Measurements from ENCODE around the gene TBC1D22A.

- TF ChIP-seq, protein P1, sequence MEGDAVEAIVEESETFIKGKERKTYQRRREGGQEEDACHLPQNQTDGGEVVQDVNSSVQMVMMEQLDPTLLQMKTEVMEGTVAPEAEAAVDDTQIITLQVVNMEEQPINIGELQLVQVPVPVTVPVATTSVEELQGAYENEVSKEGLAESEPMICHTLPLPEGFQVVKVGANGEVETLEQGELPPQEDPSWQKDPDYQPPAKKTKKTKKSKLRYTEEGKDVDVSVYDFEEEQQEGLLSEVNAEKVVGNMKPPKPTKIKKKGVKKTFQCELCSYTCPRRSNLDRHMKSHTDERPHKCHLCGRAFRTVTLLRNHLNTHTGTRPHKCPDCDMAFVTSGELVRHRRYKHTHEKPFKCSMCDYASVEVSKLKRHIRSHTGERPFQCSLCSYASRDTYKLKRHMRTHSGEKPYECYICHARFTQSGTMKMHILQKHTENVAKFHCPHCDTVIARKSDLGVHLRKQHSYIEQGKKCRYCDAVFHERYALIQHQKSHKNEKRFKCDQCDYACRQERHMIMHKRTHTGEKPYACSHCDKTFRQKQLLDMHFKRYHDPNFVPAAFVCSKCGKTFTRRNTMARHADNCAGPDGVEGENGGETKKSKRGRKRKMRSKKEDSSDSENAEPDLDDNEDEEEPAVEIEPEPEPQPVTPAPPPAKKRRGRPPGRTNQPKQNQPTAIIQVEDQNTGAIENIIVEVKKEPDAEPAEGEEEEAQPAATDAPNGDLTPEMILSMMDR (IDR thresholded peaks at IDR 0.05 in 4 of 5, conservative IDR thresholded peaks at IDR 0.05 in 1 of 5): no peak
- no peak for TF ChIP-seq POLR2A (IDR thresholded peaks at IDR 0.05)
Observed at GRCh38 chr22:46976143-46976542, 213.7 kb downstream of the TBC1D22A start.

Data from gastrocnemius medialis (tissue), 4 donors.